SU-DHL-6 (cell line): ENCODE measurements around the gene PRPF31.

Source experiments
- CTCF ChIP-seq: fragments of 200-600 bp; sonication (generic); IDR thresholded peaks from one replicate; pipeline ENCODE4 v1.5.1; 2017; ENCODE audit warnings: antibody characterized with exemption, mild to moderate bottlenecking, low read length, moderate library complexity; ENCODE audit not compliant: insufficient read depth, poor library complexity, severe bottlenecking
- EZH2phosphoT487 ChIP-seq: fragments of 200-600 bp; sonication (generic), shearing (Covaris generic); conservative IDR thresholded peaks from 2 replicates; pipeline ENCODE4 v1.6.1; 2018; ENCODE audit warnings: mild to moderate bottlenecking, antibody characterized with exemption, low read length, moderate library complexity, mixed read lengths

GRCh38 chr19:54077334-54077733, 38.2 kb upstream of the PRPF31 start:
- TF ChIP-seq CTCF (no peak), EZH2phosphoT487 (no peak)
